Measurements from ENCODE around the gene CLEC2A. TPM values are rescaled to one million over a fixed set of nuclear protein-coding genes. Genes with fewer than 3 reads are reported as not detected.

The CLEC2A gene
- total RNA-seq, 1 donor from 2014 or later: not detected

DNA sequence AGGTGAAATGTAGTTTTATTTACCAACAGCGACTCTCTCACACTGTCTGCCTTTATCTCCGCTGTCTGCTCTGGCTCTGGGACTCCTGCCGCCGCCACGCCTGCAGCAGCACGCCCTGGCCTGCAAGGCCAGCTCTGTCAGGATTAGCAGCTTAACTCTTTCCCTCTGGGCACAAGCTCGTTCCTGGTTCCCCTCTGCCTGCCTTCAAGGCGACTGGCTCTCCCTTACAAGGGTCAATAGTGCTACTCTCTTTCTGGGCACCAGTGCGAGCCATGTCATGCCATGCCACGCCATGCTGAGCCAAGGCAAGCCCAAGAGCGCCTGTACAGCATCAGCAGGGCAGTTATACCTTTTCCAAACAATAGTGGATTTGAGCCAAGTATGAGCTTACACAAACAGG is 59.4 kb downstream of the CLEC2A start:
- no peak overlapping the region for H3K4me3 ChIP-seq (ENCODE audit: low read depth, low read length)
- FAIRE-seq (no peak), DNase-seq (ENCODE audit: low read depth) (peak; percentile 87)
- no peaks in the 10 kb centered on the region for H3K36me3 ChIP-seq (ENCODE audit: control insufficient read depth, insufficient read depth, low read length)
- TF ChIP-seq, protein P1, sequence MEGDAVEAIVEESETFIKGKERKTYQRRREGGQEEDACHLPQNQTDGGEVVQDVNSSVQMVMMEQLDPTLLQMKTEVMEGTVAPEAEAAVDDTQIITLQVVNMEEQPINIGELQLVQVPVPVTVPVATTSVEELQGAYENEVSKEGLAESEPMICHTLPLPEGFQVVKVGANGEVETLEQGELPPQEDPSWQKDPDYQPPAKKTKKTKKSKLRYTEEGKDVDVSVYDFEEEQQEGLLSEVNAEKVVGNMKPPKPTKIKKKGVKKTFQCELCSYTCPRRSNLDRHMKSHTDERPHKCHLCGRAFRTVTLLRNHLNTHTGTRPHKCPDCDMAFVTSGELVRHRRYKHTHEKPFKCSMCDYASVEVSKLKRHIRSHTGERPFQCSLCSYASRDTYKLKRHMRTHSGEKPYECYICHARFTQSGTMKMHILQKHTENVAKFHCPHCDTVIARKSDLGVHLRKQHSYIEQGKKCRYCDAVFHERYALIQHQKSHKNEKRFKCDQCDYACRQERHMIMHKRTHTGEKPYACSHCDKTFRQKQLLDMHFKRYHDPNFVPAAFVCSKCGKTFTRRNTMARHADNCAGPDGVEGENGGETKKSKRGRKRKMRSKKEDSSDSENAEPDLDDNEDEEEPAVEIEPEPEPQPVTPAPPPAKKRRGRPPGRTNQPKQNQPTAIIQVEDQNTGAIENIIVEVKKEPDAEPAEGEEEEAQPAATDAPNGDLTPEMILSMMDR (IDR thresholded peaks at IDR 0.05; ENCODE audit: insufficient read depth, low read length, severe bottlenecking): no peak
- no peaks in the 10 kb centered on the region for H3K27me3 ChIP-seq (ENCODE audit: control insufficient read depth, insufficient read depth, low read length)

DNA sequence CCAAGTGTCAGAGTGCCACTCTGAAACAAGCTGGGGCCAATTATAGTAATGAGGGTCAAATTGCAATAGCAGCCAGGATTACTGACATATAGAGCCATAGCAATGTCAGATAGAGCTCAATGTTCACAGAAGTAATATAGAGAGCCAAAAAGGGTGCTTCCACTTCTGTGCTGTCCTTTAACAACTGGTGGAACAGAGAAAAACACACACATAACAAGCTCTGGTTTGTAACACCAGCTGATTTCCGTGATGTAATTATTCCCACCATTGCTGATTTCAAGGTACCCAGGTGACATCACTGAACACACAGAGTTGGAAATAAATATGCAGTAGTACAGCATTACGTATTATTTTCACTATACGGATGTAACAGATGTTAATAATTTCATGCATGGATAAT is 60.0 kb downstream of the CLEC2A start:
- Histone ChIP-seq H3K36me3 (ENCODE audit: control insufficient read depth, insufficient read depth, low read length) (no peaks in the 10 kb centered on the region), H3K27me3 (ENCODE audit: control insufficient read depth, insufficient read depth, low read length) (no peaks in the 10 kb centered on the region), H3K4me3 (ENCODE audit: low read depth, low read length) (no peak overlapping the region)
- DNase-seq (ENCODE audit: low read depth): peak; percentile 26
- FAIRE-seq: no peak
- TF ChIP-seq, protein P1 (IDR thresholded peaks at IDR 0.05; ENCODE audit: insufficient read depth, low read length, severe bottlenecking): no peak

DNA sequence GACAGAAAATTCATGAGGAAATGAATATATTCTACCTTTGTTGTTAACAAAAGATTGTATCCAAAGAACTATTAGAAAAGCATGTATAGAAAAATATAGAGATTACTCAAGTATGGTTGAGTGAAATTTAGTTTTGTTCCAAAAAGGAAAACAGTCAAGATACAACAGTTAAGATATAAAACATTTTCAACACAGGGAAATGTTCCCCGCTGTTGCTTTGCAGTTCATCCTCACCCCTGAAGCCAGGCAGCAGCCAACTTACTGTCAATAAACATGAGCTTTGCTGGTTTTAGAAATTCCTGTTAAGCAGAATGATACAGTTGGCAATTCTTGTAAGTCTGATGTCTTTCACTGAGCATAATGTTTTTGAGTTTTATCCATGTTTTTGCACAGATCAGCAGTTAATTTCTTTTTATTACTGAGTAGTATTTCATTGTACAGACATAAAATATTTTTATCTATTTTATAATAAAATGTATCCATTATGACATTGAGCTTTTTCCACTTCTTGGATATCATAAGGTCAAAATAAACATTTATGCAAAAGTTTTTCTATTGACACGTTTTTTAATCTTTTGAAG is 61.8 kb downstream of the CLEC2A start:
- TF ChIP-seq, protein P1 (IDR thresholded peaks at IDR 0.05; ENCODE audit: insufficient read depth, low read length, severe bottlenecking): no peak
- DNase-seq (ENCODE audit: low read depth) (no peak), FAIRE-seq (no peak)
- no peaks in the 10 kb centered on the region for H3K36me3 ChIP-seq (ENCODE audit: control insufficient read depth, insufficient read depth, low read length)
- H3K4me3 ChIP-seq (ENCODE audit: low read depth, low read length): no peak overlapping the region
- no peaks in the 10 kb centered on the region for H3K27me3 ChIP-seq (ENCODE audit: control insufficient read depth, insufficient read depth, low read length)

- H3K27me3 ChIP-seq (ENCODE audit: control insufficient read depth, insufficient read depth, low read length): no peaks in the 10 kb centered on the region
- FAIRE-seq: peak; percentile 52
- H3K4me3 ChIP-seq (ENCODE audit: low read depth, low read length): peak within 1 kb of the TSS; percentile 34
- TF ChIP-seq, protein P1 (IDR thresholded peaks at IDR 0.05; ENCODE audit: insufficient read depth, low read length, severe bottlenecking): no peak
- H3K36me3 ChIP-seq (ENCODE audit: control insufficient read depth, insufficient read depth, low read length): no peaks in the 10 kb centered on the region
- DNase-seq (ENCODE audit: low read depth): peak; percentile 98
Measured at GRCh38 chr12:9869307-9870161, 62.6 kb downstream of the CLEC2A start, which contains the start of gene CLEC2B. Gene CLEC2B, minus strand, starts transcription at chr12:9869354.

DNA sequence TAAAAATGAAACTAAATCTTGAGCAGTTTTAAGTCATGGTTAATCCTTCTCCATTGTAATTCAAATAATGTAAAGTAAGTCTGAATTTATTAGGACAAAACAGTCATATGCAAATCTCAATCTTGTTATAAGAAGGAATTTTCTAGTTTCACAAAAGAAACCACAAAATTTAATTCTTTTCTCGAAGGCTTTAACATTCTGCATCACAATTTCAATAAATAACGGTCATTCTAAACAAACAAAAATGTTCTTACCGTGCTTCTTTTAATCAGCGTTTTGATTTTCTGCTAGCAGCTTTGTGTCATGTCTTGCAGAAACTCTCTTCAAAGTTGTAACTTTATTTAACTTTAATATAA is 63.2 kb downstream of the CLEC2A start:
- Histone ChIP-seq H3K36me3 (ENCODE audit: control insufficient read depth, insufficient read depth, low read length) (no peaks in the 10 kb centered on the region), H3K27me3 (ENCODE audit: control insufficient read depth, insufficient read depth, low read length) (no peaks in the 10 kb centered on the region), H3K4me3 (ENCODE audit: low read depth, low read length) (no peak overlapping the region)
- no peak for FAIRE-seq
- TF ChIP-seq, protein P1 (IDR thresholded peaks at IDR 0.05; ENCODE audit: insufficient read depth, low read length, severe bottlenecking): no peak
- DNase-seq (ENCODE audit: low read depth): no peak

All from bronchial epithelial cell (primary cell).